ENCODE measurements around the gene PAH. TPM values are rescaled to one million over a fixed set of nuclear protein-coding genes. Genes with fewer than 3 reads are reported as not detected.

PAH gene
- total and polyA plus RNA-seq, 2 of the 13 experiments (the other 11 are each of a cell fraction or from before 2014, with no cell fraction given) = 192 to 451 TPM

GRCh38 chr12:102948941-102949352, 31.9 kb upstream of the PAH start:
- H3K36me3 ChIP-seq (replicated peaks in 1 of 2; ENCODE audit: control insufficient read depth in 1 of 2, insufficient read depth in 2 of 2, low read length in 2 of 2) = no peaks in the 10 kb centered on the region
- 9% methylated on average over 7 of the region's 11 CpGs for WGBS (ENCODE audit: low lambda C conversion rate)
- no peak overlapping the region for H3K9ac ChIP-seq (ENCODE audit: insufficient read depth, low read depth, low read length)
- H3K79me2 ChIP-seq (ENCODE audit: insufficient read depth, low read length) = no peaks in the 10 kb centered on the region
- POLR2A ChIA-PET = no interaction called here
- no peak overlapping the region for H3K4me2 ChIP-seq (ENCODE audit: low read depth, low read length)
- intact Hi-C loops (cut with micrococcal nuclease; ENCODE audit: unreplicated experiment) (no loop called here), in situ Hi-C loops (cut with HindIII; ENCODE audit: extremely low pct_ligation_motif_present, low pct_unique_long_range_greater_than_20kb) (loop anchor here (5.0 kb wide), 1 partner anchor 598 kb away; no protein-coding TSS in a partner anchor)
- peaks cover 20% of the 10 kb centered on the region for H3K4me1 ChIP-seq (ENCODE audit: insufficient read depth, low read length)
- H3K4me3 ChIP-seq (replicated peaks in 1 of 3; ENCODE audit: insufficient read depth in 1 of 3, low read depth in 2 of 3, low read length in 3 of 3) = no peak overlapping the region; a peak in 1 of 6 replicates
- DNase-seq (ENCODE audit: low spot score) (peak; percentile 10), ATAC-seq (no peak), FAIRE-seq (peak; percentile 74)
- no peaks in the 10 kb centered on the region for H3K9me3 ChIP-seq (ENCODE audit: low read length)
- peaks cover 0 to 4% of the 10 kb centered on the region in 2 experiments; a peak in 1 of 5 replicates for H3K27me3 ChIP-seq (ENCODE audit: control insufficient read depth in 1 of 2, insufficient read depth in 2 of 2, low read length in 2 of 2)
- no peaks in the 10 kb centered on the region for H4K20me1 ChIP-seq (ENCODE audit: insufficient read depth, low read length)
- no peak overlapping the region for H3K27ac ChIP-seq (ENCODE audit: extremely low read length, insufficient read depth, low read length)
- H2AFZ ChIP-seq (ENCODE audit: low read length) = no peak overlapping the region
- CTCF ChIA-PET (ENCODE audit: low intra/inter-chr PET ratio, low total read pairs) = interaction anchor here (3.0 kb wide), 1 partner anchor 600 kb away, joined by 31 read pairs; no protein-coding TSS in a partner anchor
- BruUV-seq (replicated peaks) = no TSS peak
- TF ChIP-seq CREB1 (IDR thresholded peaks at IDR 0.05) (no peak), CREB1 (CRISPR knock-in tag; IDR thresholded peaks at IDR 0.05) (no peak), ZFP90 (CRISPR knock-in tag; IDR thresholded peaks at IDR 0.05; ENCODE audit: borderline replicate concordance) (no peak), ZNF879 (CRISPR knock-in tag; IDR thresholded peaks at IDR 0.05) (no peak), STAG1 (CRISPR knock-in tag; IDR thresholded peaks at IDR 0.05) (peak; percentile 86), ZNF598 (CRISPR knock-in tag; IDR thresholded peaks at IDR 0.05; ENCODE audit: borderline replicate concordance) (peak; percentile 64; the same call in 1 of the 2 replicates), CEBPB (IDR thresholded peaks at IDR 0.05; ENCODE audit: borderline replicate concordance, low read depth, low read length) (no peak), CTCF (CRISPR knock-in tag; IDR thresholded peaks at IDR 0.05) (peak; percentile 85), NFAT5 (CRISPR knock-in tag; IDR thresholded peaks at IDR 0.05) (no peak), NFE2 (CRISPR knock-in tag; IDR thresholded peaks at IDR 0.05) (no peak), REXO4 (CRISPR knock-in tag; IDR thresholded peaks at IDR 0.05; ENCODE audit: borderline replicate concordance) (no peak), ATF7 (IDR thresholded peaks at IDR 0.05) (peak; percentile 42; the same call in 1 of the 2 replicates), ATF7 (CRISPR knock-in tag; IDR thresholded peaks at IDR 0.05) (no peak), ZSCAN31 (CRISPR knock-in tag; IDR thresholded peaks at IDR 0.05; ENCODE audit: low read depth) (no peak), FUBP1 (CRISPR knock-in tag; IDR thresholded peaks at IDR 0.05; ENCODE audit: borderline replicate concordance) (no peak), MEF2D (CRISPR knock-in tag; IDR thresholded peaks at IDR 0.05) (no peak), RAD21 (CRISPR knock-in tag; IDR thresholded peaks at IDR 0.05) (peak; percentile 69), IKZF4 (CRISPR knock-in tag; IDR thresholded peaks at IDR 0.05; ENCODE audit: borderline replicate concordance, low read depth, not compliant biosample characterization) (no peak)

Measured in HepG2 (cell line).